Activated CD4-positive, alpha-beta T cell treated with anti-CD3 and anti-CD28 coated beads, Interleukin-2, amount 10 ng/mL, durations not matched to agents 24 days and 14 days (primary cell): Measurements from ENCODE around the gene PAX7. TPM values are rescaled to one million over a fixed set of nuclear protein-coding genes. Genes with fewer than 3 reads are reported as not detected.

Experiments used
- DNase-seq: peaks from one replicate; pipeline ENCODE4 v3.0.0; 2022
- H3K27ac Mint-ChIP-seq: one replicate; pipeline ENCODE4 v1.8.0; 2022; ENCODE audit warnings: mild to moderate bottlenecking, mixed read lengths
- H3K27me3 Mint-ChIP-seq: one replicate; pipeline ENCODE4 v1.8.0; 2022; ENCODE audit warnings: mixed read lengths
- H3K36me3 Mint-ChIP-seq: one replicate; pipeline ENCODE4 v1.8.0; 2022; ENCODE audit warnings: low read depth, mild to moderate bottlenecking, mixed read lengths
- H3K4me1 Mint-ChIP-seq: one replicate; pipeline ENCODE4 v1.8.0; 2021; ENCODE audit warnings: mixed read lengths
- H3K4me3 Mint-ChIP-seq: one replicate; pipeline ENCODE4 v1.8.0; 2022; ENCODE audit warnings: mild to moderate bottlenecking, moderate library complexity, mixed read lengths
- H3K9me3 Mint-ChIP-seq: one replicate; pipeline ENCODE4 v1.8.0; 2021; ENCODE audit warnings: mixed read lengths
- intact Hi-C: fragments of 100-400 bp; cut with micrococcal nuclease; formaldehyde crosslinking; loops from one replicate; pipeline ENCODE4 v1.15.1; 2023
- total RNA-seq: library from RNA; stranded (reverse); gene quantifications from 2 replicates; pipeline ENCODE4 v1.2.3, GENCODE V29; 2022

The PAX7 gene
- total RNA-seq, 1 donor from 2014 or later, result not detected

DNA sequence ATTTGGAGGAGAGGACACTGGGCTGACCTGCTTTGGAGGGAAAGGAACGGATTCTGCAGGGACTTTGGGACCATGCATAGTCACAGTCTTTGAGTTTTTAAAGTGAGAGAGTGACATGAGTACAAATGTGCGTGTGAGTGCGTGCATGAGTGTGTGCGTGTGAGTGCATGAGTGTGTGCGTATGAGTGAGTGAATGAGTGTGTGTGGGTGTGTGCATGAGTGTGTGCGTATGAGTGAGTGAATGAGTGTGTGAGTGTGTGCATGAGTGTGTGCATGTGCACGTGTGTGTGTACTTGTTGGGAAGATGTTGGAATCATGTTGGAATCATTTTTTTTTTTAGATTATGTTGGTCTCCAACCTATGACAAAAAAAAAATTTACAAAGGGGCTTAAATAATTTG, 70.5 kb downstream of the PAX7 start:
- DNase-seq, result no peak
- H3K36me3 Mint-ChIP-seq, result no peaks in the 10 kb centered on the region
- intact Hi-C loops, result no loop called here
- H3K4me1 Mint-ChIP-seq, result peaks cover 2% of the 10 kb centered on the region
- no peak overlapping the region for H3K4me3 Mint-ChIP-seq
- no peak overlapping the region for H3K27ac Mint-ChIP-seq
- H3K27me3 Mint-ChIP-seq, result peaks cover 13% of the 10 kb centered on the region
- no peaks in the 10 kb centered on the region for H3K9me3 Mint-ChIP-seq

GRCh38 chr1:18703041-18703621, 72.5 kb downstream of the PAX7 start:
- no peak for DNase-seq
- H3K27me3 Mint-ChIP-seq, result peaks cover 9% of the 10 kb centered on the region
- no peak overlapping the region for H3K27ac Mint-ChIP-seq
- H3K4me3 Mint-ChIP-seq, result no peak overlapping the region
- no peaks in the 10 kb centered on the region for H3K9me3 Mint-ChIP-seq
- H3K4me1 Mint-ChIP-seq, result peaks cover 2% of the 10 kb centered on the region
- intact Hi-C loops, result no loop called here
- H3K36me3 Mint-ChIP-seq, result no peaks in the 10 kb centered on the region

- DNase-seq, result no peak
- Mint-ChIP-seq H3K4me1 (peaks cover 2% of the 10 kb centered on the region), H3K9me3 (no peaks in the 10 kb centered on the region), H3K27me3 (peaks cover 7% of the 10 kb centered on the region), H3K4me3 (no peak overlapping the region), H3K27ac (no peak overlapping the region), H3K36me3 (no peaks in the 10 kb centered on the region)
- intact Hi-C loops, result no loop called here
Observed at GRCh38 chr1:18705811-18706210, 75.2 kb downstream of the PAX7 start.

GRCh38 chr1:18707696-18708257, 77.1 kb downstream of the PAX7 start:
- H3K4me3 Mint-ChIP-seq, result no peak overlapping the region
- no peaks in the 10 kb centered on the region for H3K36me3 Mint-ChIP-seq
- H3K9me3 Mint-ChIP-seq, result no peaks in the 10 kb centered on the region
- H3K27ac Mint-ChIP-seq, result no peak overlapping the region
- peaks cover 2% of the 10 kb centered on the region for H3K4me1 Mint-ChIP-seq
- no peak for DNase-seq
- intact Hi-C loops, result no loop called here
- H3K27me3 Mint-ChIP-seq, result peaks cover 7% of the 10 kb centered on the region

- no peak for DNase-seq
- Mint-ChIP-seq H3K27me3 (peaks cover 18% of the 10 kb centered on the region), H3K9me3 (no peaks in the 10 kb centered on the region), H3K4me3 (no peak overlapping the region), H3K27ac (no peak overlapping the region), H3K4me1 (peaks cover 2% of the 10 kb centered on the region), H3K36me3 (no peaks in the 10 kb centered on the region)
- intact Hi-C loops, result no loop called here
Observed at GRCh38 chr1:18710002-18710401, 79.4 kb downstream of the PAX7 start.

DNA sequence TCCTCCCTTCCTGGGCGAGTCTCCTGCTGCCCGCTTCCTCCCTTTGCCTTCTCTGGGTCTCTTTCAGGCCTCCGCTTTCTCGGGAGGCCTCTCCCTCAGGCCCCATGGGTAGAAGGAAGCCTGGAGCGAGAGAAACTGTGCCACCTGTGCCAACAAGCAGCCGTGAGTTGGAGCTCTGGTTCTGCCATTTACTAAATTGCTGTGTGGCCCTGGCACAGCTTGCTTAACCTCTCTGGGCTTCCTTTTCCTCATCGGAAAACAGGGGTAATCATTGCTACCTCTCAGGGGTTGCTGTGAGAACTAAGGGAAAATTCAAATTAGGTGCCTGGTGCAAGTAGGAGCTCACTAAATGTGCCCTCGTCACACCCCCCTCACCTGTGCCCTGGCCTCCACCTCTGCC, 80.4 kb downstream of the PAX7 start:
- no peak for DNase-seq
- no peak overlapping the region for H3K27ac Mint-ChIP-seq
- H3K4me1 Mint-ChIP-seq, result no peaks in the 10 kb centered on the region
- intact Hi-C loops, result no loop called here
- H3K4me3 Mint-ChIP-seq, result no peak overlapping the region
- H3K27me3 Mint-ChIP-seq, result peaks cover 25% of the 10 kb centered on the region
- no peaks in the 10 kb centered on the region for H3K36me3 Mint-ChIP-seq
- H3K9me3 Mint-ChIP-seq, result no peaks in the 10 kb centered on the region

- Mint-ChIP-seq H3K27ac (no peak overlapping the region), H3K36me3 (no peaks in the 10 kb centered on the region), H3K9me3 (no peaks in the 10 kb centered on the region), H3K4me3 (no peak overlapping the region), H3K27me3 (peaks cover 31% of the 10 kb centered on the region), H3K4me1 (peaks cover 2% of the 10 kb centered on the region)
- intact Hi-C loops, result no loop called here
- no peak for DNase-seq
Observed at GRCh38 chr1:18711536-18712251, 81.0 kb downstream of the PAX7 start.

GRCh38 chr1:18712252-18712600, 81.6 kb downstream of the PAX7 start:
- peaks cover 2% of the 10 kb centered on the region for H3K4me1 Mint-ChIP-seq
- DNase-seq, result no peak
- no peak overlapping the region for H3K27ac Mint-ChIP-seq
- H3K27me3 Mint-ChIP-seq, result peaks cover 32% of the 10 kb centered on the region
- no peak overlapping the region for H3K4me3 Mint-ChIP-seq
- H3K9me3 Mint-ChIP-seq, result no peaks in the 10 kb centered on the region
- intact Hi-C loops, result no loop called here
- H3K36me3 Mint-ChIP-seq, result no peaks in the 10 kb centered on the region

GRCh38 chr1:18714404-18715175, 83.9 kb downstream of the PAX7 start:
- H3K27me3 Mint-ChIP-seq, result peaks cover 43% of the 10 kb centered on the region
- no peak for DNase-seq
- peaks cover 2% of the 10 kb centered on the region for H3K4me1 Mint-ChIP-seq
- intact Hi-C loops, result no loop called here
- H3K27ac Mint-ChIP-seq, result no peak overlapping the region
- H3K4me3 Mint-ChIP-seq, result no peak overlapping the region
- no peaks in the 10 kb centered on the region for H3K9me3 Mint-ChIP-seq
- no peaks in the 10 kb centered on the region for H3K36me3 Mint-ChIP-seq

GRCh38 chr1:18716112-18716784, 85.6 kb downstream of the PAX7 start:
- Mint-ChIP-seq H3K9me3 (no peaks in the 10 kb centered on the region), H3K27me3 (peaks cover 49% of the 10 kb centered on the region), H3K27ac (no peak overlapping the region), H3K4me1 (peaks cover 2% of the 10 kb centered on the region), H3K4me3 (no peak overlapping the region), H3K36me3 (no peaks in the 10 kb centered on the region)
- intact Hi-C loops, result no loop called here
- DNase-seq, result no peak

DNA sequence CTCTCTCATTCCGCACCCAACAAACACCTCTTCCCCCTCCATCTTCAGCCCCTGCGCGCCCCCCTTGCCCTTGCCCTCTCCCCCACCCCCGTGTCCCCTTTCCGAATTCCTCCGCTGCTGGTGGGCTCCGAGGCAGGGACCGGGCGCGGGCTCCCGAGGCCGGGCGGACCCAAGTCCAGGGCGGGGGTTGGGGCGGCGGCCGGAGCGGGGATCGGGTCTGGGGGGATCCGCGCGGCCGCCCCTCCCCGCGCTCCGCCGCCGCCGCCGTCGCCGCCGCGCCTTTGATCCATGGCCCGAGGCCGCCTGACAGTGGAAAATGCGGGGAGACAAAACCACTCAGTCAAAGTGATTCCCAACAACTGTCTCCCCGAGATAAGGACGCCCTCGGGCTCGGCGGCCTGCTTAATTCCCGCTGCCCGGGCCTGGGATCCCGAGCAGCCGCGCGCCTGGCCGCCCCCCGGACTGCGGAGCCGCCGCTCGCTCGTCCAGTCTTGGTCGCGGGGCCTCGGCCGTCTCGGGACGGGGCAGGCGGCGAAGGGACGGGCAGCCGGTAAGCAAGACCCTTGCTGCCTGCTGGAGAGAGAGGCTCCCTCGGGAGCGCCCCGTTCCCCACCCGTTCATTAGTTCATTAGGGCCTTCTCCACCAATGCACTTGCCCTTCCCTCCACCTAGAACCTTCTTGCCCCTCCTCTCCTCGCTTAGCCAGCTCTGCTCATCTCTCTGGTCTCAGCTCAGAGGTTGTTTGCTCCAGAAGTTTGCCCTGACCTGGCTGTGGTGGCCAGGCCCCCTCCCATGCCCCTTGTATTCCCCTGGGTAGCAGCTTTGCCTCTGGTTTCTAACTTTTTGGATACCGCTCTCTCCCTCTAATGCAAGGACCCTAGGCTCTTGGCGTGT, 86.4 kb downstream of the PAX7 start:
- Mint-ChIP-seq H3K36me3 (no peaks in the 10 kb centered on the region), H3K4me3 (no peak overlapping the region), H3K27ac (no peak overlapping the region), H3K9me3 (no peaks in the 10 kb centered on the region), H3K4me1 (peaks cover 2% of the 10 kb centered on the region), H3K27me3 (peaks cover 52% of the 10 kb centered on the region)
- DNase-seq, result no peak
- intact Hi-C loops, result no loop called here

GRCh38 chr1:18719786-18720451, 89.3 kb downstream of the PAX7 start:
- Mint-ChIP-seq H3K36me3 (no peaks in the 10 kb centered on the region), H3K4me1 (peaks cover 2% of the 10 kb centered on the region), H3K4me3 (no peak overlapping the region), H3K27me3 (peaks cover 57% of the 10 kb centered on the region), H3K9me3 (no peaks in the 10 kb centered on the region), H3K27ac (no peak overlapping the region)
- DNase-seq, result no peak
- intact Hi-C loops, result no loop called here

GRCh38 chr1:18721041-18721440, 90.4 kb downstream of the PAX7 start:
- Mint-ChIP-seq H3K27ac (no peak overlapping the region), H3K4me3 (no peak overlapping the region), H3K36me3 (no peaks in the 10 kb centered on the region), H3K9me3 (no peaks in the 10 kb centered on the region), H3K27me3 (peaks cover 55% of the 10 kb centered on the region), H3K4me1 (peaks cover 2% of the 10 kb centered on the region)
- no peak for DNase-seq
- intact Hi-C loops, result no loop called here
